Thoracic aorta (tissue), 2 donors: ENCODE measurements around the gene SPNS3. TPM values are rescaled to one million over a fixed set of nuclear protein-coding genes. Genes with fewer than 3 reads are reported as not detected.
A peak's percentile ranks its signal among the peaks of the same experiment; 100 is the strongest.

Experiments used
- ATAC-seq: fragments of 150-250 bp; one replicate; pipeline ENCODE4 v1.8.0; 2017; ENCODE audit warnings: low read depth; ENCODE audit not compliant: insufficient number of reproducible peaks, low FRiP score
- DNase-seq: peaks from one replicate; pipeline ENCODE4 v3.0.0-alpha.2; 2020; ENCODE audit warnings: low spot score
- H3K27ac ChIP-seq, 2 donors: fragments of 200-600 bp; sonication (generic); 1 replicate in 1 of 2; 2 replicates in 1 of 2; pipeline ENCODE4 v1.5.1; 2016; ENCODE audit warnings: mild to moderate bottlenecking in 2 of 2, moderate library complexity in 2 of 2
- H3K27me3 ChIP-seq: fragments of 200-600 bp; sonication (generic); replicated peaks from 2 replicates; pipeline ENCODE4 v1.6.0; 2016; ENCODE audit warnings: mild to moderate bottlenecking; ENCODE audit not compliant: insufficient read depth
- H3K36me3 ChIP-seq: fragments of 200-600 bp; sonication (generic); one replicate; pipeline ENCODE4 v1.5.1; 2016
- H3K4me1 ChIP-seq, 2 donors: fragments of 200-600 bp; sonication (generic); 1 replicate in 1 of 2; 2 replicates in 1 of 2; pipeline versions ENCODE4 v1.5.1 to v1.6.0; 2016; ENCODE audit warnings: low read depth in 2 of 2, mild to moderate bottlenecking in 1 of 2; ENCODE audit not compliant: control insufficient read depth in 1 of 2
- H3K4me3 ChIP-seq: fragments of 200-600 bp; sonication (generic); 2 replicates; pipeline ENCODE4 v1.5.1; 2016; ENCODE audit warnings: mild to moderate bottlenecking
- H3K9me3 ChIP-seq: fragments of 200-600 bp; sonication (generic); 2 replicates; pipeline ENCODE4 v1.5.1; 2016
- total RNA-seq, 2 donors: library from RNA; depleted of rRNA; stranded (reverse); fragments of >200 nt; gene quantifications; one replicate each; pipeline versions ENCODE4 v1.1.0 to v1.2.3, GENCODE V29; 2016
- TF ChIP-seq, protein P1 (sequence below): fragments of 200-600 bp; sonication (generic); IDR thresholded peaks from one replicate; pipeline ENCODE4 v1.5.1; 2019; ENCODE audit warnings: antibody characterized with exemption

SPNS3 gene
- total RNA-seq, 2 donors from 2014 or later = 1.9 TPM; not detected in 1

DNA sequence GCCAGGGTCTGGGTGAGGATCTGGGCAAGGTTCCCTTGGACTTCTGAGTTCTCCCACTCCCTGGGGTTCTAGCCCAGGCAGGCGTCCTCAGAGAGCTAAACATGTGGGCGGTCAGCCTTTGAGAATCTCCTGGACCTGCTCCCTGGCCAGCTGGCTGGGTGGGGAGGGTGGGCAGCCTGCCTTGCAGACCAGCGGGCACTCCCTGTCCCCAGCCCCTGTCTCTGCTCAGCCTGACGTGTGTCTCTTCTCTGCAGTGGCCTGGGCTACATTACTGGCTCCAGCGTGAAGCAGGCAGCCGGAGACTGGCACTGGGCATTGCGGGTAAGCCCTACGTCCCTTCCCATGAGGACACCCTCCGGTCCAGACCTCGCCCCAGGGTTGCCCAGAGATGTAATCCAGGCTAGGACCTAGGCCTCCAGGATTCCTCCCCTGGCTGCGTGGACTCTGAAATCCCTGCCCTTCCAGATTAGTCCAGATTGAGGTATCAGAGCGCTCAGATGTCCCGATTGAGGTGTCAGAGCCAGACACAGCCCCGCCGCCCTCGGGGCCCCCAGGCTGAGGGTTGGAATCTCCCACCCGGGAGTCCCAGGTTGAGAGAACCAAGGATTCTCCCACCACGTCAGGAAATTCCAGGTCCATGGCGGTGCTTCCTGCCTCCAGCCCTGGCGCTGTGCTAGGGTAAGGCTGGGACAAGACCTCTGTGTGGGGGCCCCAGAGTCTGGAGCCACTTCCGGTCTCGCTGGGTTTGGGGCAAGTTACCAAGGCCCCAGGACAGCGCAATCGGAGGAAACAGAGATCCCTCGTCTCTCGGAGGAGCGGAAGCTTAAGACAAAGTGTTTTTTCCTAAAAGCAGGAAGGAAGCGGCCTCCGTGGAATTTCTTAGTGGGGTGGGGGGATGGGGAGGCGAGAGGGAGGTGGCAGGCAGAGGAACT, 97.3 kb downstream of the SPNS3 start:
- Histone ChIP-seq H3K4me1 (peaks cover 5 to 19% of the 10 kb centered on the region in 2 donors), H3K4me3 (no peak overlapping the region), H3K36me3 (no peaks in the 10 kb centered on the region), H3K27me3 (no peaks in the 10 kb centered on the region), H3K9me3 (no peaks in the 10 kb centered on the region), H3K27ac (no peak overlapping the region)
- TF ChIP-seq, protein P1, sequence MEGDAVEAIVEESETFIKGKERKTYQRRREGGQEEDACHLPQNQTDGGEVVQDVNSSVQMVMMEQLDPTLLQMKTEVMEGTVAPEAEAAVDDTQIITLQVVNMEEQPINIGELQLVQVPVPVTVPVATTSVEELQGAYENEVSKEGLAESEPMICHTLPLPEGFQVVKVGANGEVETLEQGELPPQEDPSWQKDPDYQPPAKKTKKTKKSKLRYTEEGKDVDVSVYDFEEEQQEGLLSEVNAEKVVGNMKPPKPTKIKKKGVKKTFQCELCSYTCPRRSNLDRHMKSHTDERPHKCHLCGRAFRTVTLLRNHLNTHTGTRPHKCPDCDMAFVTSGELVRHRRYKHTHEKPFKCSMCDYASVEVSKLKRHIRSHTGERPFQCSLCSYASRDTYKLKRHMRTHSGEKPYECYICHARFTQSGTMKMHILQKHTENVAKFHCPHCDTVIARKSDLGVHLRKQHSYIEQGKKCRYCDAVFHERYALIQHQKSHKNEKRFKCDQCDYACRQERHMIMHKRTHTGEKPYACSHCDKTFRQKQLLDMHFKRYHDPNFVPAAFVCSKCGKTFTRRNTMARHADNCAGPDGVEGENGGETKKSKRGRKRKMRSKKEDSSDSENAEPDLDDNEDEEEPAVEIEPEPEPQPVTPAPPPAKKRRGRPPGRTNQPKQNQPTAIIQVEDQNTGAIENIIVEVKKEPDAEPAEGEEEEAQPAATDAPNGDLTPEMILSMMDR = no peak
- no peak for ATAC-seq
- no peak for DNase-seq

DNA sequence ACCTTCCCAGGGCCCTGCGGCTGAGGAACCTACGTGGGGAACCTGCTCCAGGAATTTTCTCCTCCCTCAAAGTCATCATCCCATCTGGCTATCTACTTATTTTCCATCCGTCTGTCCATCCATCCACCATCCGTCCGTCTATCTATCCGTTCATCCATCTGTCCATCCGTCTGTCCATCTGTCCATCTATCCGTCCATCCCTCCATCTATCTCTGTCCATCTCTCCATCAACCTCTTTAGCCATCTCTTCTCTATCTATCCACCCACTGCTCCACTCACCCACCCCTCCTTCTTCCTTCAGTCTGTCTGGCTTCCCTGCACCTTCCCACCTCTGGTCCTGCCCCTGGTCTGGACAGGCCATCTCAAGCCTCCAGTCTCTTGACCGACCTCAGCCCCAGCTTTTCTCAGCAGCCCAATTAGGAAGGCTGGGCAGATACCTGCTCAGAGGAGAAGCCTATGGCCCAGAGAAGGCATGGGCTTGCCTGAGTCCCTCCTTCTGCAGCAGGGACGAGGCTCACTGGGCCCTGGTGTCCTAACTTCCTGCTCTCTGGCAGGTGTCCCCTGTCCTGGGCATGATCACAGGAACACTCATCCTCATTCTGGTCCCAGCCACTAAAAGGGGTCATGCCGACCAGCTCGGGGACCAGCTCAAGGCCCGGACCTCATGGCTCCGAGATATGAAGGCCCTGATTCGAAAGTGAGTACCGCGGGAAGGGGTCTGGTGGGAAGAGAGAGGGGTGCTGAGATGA, 98.4 kb downstream of the SPNS3 start:
- ATAC-seq = no peak
- no peak for DNase-seq
- H3K36me3 ChIP-seq = no peaks in the 10 kb centered on the region
- H3K4me3 ChIP-seq = no peak overlapping the region
- H3K9me3 ChIP-seq = no peaks in the 10 kb centered on the region
- peaks cover 9 to 21% of the 10 kb centered on the region in 2 donors for H3K4me1 ChIP-seq
- TF ChIP-seq, protein P1 = no peak
- no peak overlapping the region for H3K27ac ChIP-seq
- no peaks in the 10 kb centered on the region for H3K27me3 ChIP-seq

DNA sequence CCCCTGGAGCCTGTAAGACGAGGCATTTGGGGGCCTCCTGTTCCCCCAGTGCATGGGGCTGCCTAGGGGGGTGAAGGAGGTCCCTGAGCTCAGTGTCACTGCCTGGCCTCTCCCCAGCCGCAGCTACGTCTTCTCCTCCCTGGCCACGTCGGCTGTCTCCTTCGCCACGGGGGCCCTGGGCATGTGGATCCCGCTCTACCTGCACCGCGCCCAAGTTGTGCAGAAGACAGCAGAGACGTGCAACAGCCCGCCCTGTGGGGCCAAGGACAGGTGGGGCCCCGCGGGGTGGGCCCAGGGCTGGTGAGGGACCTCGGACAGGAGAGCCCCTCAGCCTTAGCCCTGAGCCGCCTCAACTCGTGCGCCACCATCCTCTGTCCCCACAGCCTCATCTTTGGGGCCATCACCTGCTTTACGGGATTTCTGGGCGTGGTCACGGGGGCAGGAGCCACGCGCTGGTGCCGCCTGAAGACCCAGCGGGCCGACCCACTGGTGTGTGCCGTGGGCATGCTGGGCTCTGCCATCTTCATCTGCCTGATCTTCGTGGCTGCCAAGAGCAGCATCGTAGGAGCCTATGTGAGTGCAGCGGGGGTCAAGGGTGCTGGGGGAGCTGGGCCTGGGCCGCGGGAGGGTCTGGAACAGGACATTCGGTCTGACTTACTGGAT, 99.3 kb downstream of the SPNS3 start:
- no peaks in the 10 kb centered on the region for H3K36me3 ChIP-seq
- DNase-seq = no peak
- H3K27me3 ChIP-seq = no peaks in the 10 kb centered on the region
- no peaks in the 10 kb centered on the region for H3K9me3 ChIP-seq
- TF ChIP-seq, protein P1 = no peak
- H3K4me3 ChIP-seq = no peak overlapping the region
- ATAC-seq = no peak
- H3K4me1 ChIP-seq = peaks cover 10 to 23% of the 10 kb centered on the region in 2 donors
- peak overlapping the region in 1 of 2 donors; percentile 5 for H3K27ac ChIP-seq

DNA sequence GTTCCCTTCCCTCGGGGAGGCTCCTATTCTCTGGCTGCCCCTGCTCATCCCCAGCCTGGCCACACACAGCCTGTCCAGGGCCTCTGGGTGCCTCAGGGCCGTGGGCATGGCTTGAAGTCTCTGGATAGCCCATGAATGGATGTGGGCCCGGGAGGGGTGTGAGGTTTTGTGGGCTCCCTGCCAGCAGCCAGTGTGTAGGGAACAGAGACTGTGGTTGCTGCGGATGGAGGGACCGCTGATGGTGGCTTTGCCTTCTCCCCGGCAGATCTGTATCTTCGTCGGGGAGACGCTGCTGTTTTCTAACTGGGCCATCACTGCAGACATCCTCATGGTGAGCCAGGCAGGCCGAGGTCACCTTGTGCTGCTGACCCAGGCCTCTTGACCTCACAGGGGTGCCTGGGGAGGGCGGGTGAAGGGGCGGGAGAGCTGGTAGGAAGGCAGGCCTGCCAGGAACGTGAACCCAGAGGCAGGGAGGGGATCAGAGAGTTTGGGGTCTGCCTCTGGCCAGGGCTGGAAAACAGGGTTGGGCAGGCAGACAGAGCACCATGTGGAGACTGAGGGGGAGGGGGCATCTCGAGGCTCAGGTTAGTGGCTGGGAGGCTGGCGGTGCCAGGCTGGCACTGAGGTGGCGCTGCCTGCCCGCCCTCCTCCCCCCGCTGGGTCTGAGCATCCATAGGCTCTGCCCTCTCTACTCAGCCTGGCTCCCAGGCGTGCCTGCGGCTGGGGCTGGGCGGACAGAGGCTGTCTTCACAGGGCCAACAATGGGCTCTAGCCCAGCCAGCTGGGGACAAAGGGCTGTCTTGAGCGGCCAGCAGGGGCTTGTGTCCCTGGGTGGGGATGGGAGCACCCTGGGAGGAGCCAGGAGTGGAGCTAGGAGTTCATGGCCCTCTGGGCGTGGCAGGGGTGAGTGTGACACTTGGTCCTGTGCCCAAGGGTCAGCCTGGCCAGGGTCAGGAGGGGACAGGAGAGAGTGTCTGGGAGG, 100.1 kb downstream of the SPNS3 start:
- TF ChIP-seq, protein P1 = no peak
- no peak overlapping the region for H3K4me3 ChIP-seq
- no peaks in the 10 kb centered on the region for H3K9me3 ChIP-seq
- peaks cover 10 to 30% of the 10 kb centered on the region in 2 donors for H3K4me1 ChIP-seq
- H3K27me3 ChIP-seq = no peaks in the 10 kb centered on the region
- H3K27ac ChIP-seq = peak overlapping the region in 1 of 2 donors; percentile 8
- DNase-seq (no peak), ATAC-seq (no peak)
- H3K36me3 ChIP-seq = no peaks in the 10 kb centered on the region
